HUES48 (cell line): ENCODE data around the gene PCA3.

Experiments used
- H3K27ac ChIP-seq: one replicate; pipeline ENCODE4 v1.7.0; 2013; ENCODE audit warnings: low read depth, low read length, inconsistent platforms
- H3K27me3 ChIP-seq: 2 replicates; pipeline ENCODE4 v1.6.1; 2013; ENCODE audit warnings: mild to moderate bottlenecking, low read length; ENCODE audit not compliant: control insufficient read depth, insufficient read depth
- H3K36me3 ChIP-seq: 2 replicates; pipeline ENCODE4 v1.6.1; 2013; ENCODE audit warnings: low read length; ENCODE audit not compliant: control insufficient read depth, insufficient read depth
- H3K4me1 ChIP-seq: 2 replicates; pipeline ENCODE4 v1.6.1; 2013; ENCODE audit warnings: mild to moderate bottlenecking, low read length; ENCODE audit not compliant: control insufficient read depth, insufficient read depth
- H3K4me3 ChIP-seq: 2 replicates; pipeline ENCODE4 v1.5.1; 2013; ENCODE audit warnings: mild to moderate bottlenecking, low read depth, low read length
- H3K9ac ChIP-seq: 2 replicates; pipeline ENCODE4 v1.6.1; 2013; ENCODE audit warnings: mild to moderate bottlenecking, low read depth, low read length, moderate library complexity
- H3K9me3 ChIP-seq: 2 replicates; pipeline ENCODE4 v1.6.1; 2013; ENCODE audit warnings: low read length; ENCODE audit not compliant: control insufficient read depth, insufficient read depth

PCA3 gene

GRCh38 chr9:76827296-76828080 lies 63.2 kb downstream of the PCA3 start:
- no peak overlapping the region for H3K4me3 ChIP-seq
- no peak overlapping the region for H3K27ac ChIP-seq

GRCh38 chr9:76828447-76828846 lies 64.2 kb downstream of the PCA3 start:
- Histone ChIP-seq H3K4me3 (no peak overlapping the region), H3K9me3 (no peaks in the 10 kb centered on the region), H3K9ac (no peak overlapping the region), H3K36me3 (no peaks in the 10 kb centered on the region), H3K27me3 (no peaks in the 10 kb centered on the region), H3K27ac (no peak overlapping the region), H3K4me1 (peaks cover 8% of the 10 kb centered on the region; the same call in 1 of the 2 replicates)

More at GRCh38 chr9:76827296-76828080, 63.2 kb downstream of the PCA3 start:
- Histone ChIP-seq H3K27me3 (no peaks in the 10 kb centered on the region), H3K36me3 (no peaks in the 10 kb centered on the region), H3K4me1 (peaks cover 8% of the 10 kb centered on the region; the same call in 1 of the 2 replicates), H3K9ac (no peak overlapping the region), H3K9me3 (no peaks in the 10 kb centered on the region)

GRCh38 chr9:76835571-76836283 lies 71.5 kb downstream of the PCA3 start:
- no peak overlapping the region; the same call in 1 of the 2 replicates for H3K9ac ChIP-seq
- H3K27ac ChIP-seq = no peak overlapping the region
- peaks cover 12% of the 10 kb centered on the region; the same call in 1 of the 2 replicates for H3K4me1 ChIP-seq
- no peak overlapping the region for H3K4me3 ChIP-seq
- no peaks in the 10 kb centered on the region for H3K9me3 ChIP-seq
- no peaks in the 10 kb centered on the region for H3K36me3 ChIP-seq
- H3K27me3 ChIP-seq = no peaks in the 10 kb centered on the region
